Stimulated activated CD4-positive, alpha-beta T cell treated with anti-CD3 and anti-CD28 coated beads, TNF-alpha, amount 100 ng/mL, for 1 hour (primary cell): ENCODE data around the gene SOCS7.

Experiments used
- DNase-seq, 3 donors: peaks; one replicate each; pipeline ENCODE4 v3.0.0-alpha.2; 2020; ENCODE audit warnings: low read depth in 3 of 3, low spot score in 1 of 3

Gene SOCS7

GRCh38 chr17:38334480-38335364 lies 16.9 kb upstream of the SOCS7 start:
- no peak for DNase-seq

GRCh38 chr17:38336838-38337237 lies 14.8 kb upstream of the SOCS7 start:
- no peak for DNase-seq

GRCh38 chr17:38338053-38338452 lies 13.6 kb upstream of the SOCS7 start:
- DNase-seq, result no peak

- no peak for DNase-seq
Measured at GRCh38 chr17:38338535-38338934, 13.1 kb upstream of the SOCS7 start.

GRCh38 chr17:38339891-38340290 lies 11.8 kb upstream of the SOCS7 start:
- DNase-seq, result no peak

GRCh38 chr17:38341035-38341721 lies 10.5 kb upstream of the SOCS7 start:
- no peak for DNase-seq

GRCh38 chr17:38342886-38343607 lies 8.6 kb upstream of the SOCS7 start:
- DNase-seq, result no peak

- no peak for DNase-seq
Measured at GRCh38 chr17:38343608-38344419, 7.8 kb upstream of the SOCS7 start, which contains the start of gene GPR179. GPR179 (minus strand) TSS chr17:38343956; CDS start chr17:38343789, 167 bp downstream.

GRCh38 chr17:38344420-38344745 lies 7.3 kb upstream of the SOCS7 start:
- no peak for DNase-seq

GRCh38 chr17:38345743-38346142 lies 5.9 kb upstream of the SOCS7 start:
- no peak for DNase-seq

- peak; percentile 62 to 71 (median 66) for DNase-seq
Measured at GRCh38 chr17:38349097-38349730, 2.4 kb upstream of the SOCS7 start.

GRCh38 chr17:38350035-38350434 lies 1.6 kb upstream of the SOCS7 start:
- no peak for DNase-seq

- peak in 1 of 3 donors; percentile 12 for DNase-seq
Measured at GRCh38 chr17:38352245-38353085, 821 bp downstream of the SOCS7 start.

- DNase-seq, result no peak
Measured at GRCh38 chr17:38353086-38353604, 1.5 kb downstream of the SOCS7 start.

- no peak for DNase-seq
Measured at GRCh38 chr17:38353668-38354067, 2.0 kb downstream of the SOCS7 start.

GRCh38 chr17:38354466-38354865 lies 2.8 kb downstream of the SOCS7 start:
- DNase-seq, result no peak

GRCh38 chr17:38355251-38355650 lies 3.6 kb downstream of the SOCS7 start:
- DNase-seq, result no peak

GRCh38 chr17:38357486-38358123 lies 6.0 kb downstream of the SOCS7 start:
- no peak for DNase-seq
